GM19372 (cell line): ENCODE results near the gene ZNF140.

Source experiments
- ATAC-seq: cut with Tn5 transposase; IDR thresholded peaks from one replicate; pipeline ENCODE4 v1.9.1; 2021; ENCODE audit warnings: mild to moderate bottlenecking, low read depth, moderate library complexity; ENCODE audit not compliant: unreplicated experiment

The ZNF140 gene

DNA sequence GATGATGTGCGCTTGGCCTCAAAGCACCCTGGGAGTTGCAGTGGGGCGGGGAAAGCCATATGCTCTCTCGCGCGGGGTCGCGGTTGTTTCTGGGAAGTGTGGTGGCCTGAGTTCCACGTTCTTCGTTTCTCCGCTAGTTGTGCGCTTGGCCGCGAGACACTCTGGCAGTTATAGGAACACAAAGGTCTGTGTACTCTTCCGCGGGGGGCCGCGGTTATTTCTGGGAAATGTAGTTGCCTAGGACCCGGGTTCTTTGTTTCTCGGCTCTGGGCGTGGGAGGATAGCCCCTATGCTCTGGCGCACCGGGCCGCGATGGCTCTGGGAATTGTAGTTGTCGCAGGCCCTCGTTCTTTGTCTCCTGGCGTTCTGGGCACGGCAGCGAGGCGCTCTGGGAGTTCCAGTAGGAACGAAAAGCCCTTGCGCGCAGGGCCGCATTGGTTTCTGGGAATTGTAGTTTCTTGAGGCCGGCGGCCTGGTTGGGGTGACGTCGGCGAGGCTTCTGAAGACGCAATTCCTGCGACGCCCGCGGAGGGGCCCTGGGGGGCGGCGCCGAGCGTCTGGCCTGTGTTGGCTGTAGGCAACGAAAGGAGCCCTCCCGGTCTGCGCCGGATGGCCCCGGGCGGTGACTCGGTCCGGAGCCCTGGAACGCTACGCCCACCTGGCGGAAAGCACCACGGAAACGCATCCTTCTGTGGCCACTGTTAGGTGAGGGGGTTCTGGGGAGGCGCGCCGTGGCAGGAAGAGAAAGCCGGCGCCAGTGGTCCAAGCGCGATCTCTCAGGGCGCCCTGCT lies at the start of gene ZNF140:
ZNF140 (plus strand) TSS at position 556 of the 791 bp plus-strand sequence. CDS start 398 bp downstream, outside the sequence.
- peak; percentile 70 for ATAC-seq

DNA sequence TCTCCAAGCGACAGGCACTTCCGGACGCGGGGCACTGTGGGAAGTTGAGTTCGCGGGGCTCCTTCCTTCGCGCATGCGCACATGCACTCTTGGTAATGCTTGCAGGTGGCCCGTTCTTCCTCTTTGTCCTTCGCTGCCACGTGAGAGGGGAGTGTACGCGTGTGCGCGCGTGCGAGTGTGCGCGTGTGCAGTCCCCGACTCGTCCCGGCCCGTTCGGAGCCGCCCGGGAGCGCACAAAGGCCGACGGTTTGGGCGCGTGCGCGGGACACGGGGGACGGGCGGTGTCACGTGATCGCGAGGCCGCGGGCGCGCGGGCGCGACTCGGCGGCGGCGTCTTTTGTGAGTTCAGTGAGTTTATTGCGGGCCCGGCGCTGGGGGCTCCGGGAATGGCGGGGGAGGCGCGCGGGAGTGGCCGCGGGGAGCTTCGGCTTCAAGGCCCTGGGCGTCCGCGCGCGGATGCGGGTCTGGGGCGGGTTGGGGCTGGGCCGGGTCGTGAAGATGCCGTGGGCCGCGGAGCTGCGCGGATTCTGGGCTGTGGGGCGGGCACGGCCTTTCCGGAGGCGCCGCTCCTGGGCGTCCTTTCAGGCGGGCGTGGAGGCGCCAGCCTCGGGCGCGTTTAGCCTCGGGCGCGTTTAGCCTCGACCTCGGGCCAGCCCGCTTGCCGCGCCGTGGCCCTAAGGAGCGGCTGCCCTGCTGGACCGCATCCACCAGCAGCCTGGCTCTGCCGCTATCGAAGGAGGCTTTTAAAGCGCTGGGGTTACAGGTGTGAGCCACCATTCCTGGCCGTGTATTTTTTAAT lies 43.3 kb upstream of the ZNF140 start, which contains the start of gene ZNF84:
ZNF84 (plus strand) TSS at position 303 of the 799 bp plus-strand sequence. CDS start 3,959 bp downstream, outside the sequence.
- peak; percentile 97 for ATAC-seq

DNA sequence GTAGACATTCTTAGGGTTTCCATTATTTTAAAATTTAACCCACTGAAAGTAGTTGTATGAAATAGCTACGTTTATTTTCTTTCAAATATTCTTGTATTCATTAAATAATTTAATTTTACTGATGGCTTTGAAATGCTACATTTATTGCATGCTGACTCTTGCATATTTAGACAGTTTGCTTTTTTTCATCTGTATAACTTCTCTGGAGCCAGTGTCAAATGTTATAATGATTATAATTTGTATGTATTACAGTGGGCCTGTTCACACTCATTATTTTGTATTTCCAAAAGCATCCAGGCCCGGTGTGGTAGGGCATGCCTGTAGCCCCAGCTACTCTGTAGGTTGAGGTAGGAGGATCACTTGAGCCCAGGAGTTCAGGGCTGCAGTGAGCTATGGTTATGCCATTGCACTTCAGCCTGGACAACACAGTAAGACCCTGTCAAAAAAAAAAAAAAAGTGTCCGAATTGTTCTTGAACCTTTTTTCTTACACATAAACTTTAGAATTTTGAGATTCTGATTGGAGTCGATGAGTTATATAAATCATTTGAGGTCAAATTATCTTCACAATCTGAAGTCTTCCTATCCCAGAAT lies 42.5 kb upstream of the ZNF140 start:
- ATAC-seq = no peak

DNA sequence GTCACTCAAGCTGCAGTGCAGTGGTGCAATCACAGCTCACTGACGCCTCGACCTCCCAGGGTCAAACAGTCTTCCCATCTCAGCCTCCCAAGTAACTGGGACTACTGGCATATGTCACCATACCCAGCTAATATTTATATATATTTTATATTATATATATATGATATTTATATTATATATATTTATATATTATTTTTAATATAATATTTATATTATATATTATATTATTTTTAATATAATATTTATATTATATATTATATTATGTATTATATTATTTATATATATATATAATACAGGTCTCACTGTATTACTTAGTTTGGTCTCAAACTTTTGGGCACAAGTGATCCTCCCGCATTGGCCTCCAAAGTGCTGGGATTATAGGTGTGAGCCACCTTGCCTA lies 34.0 kb upstream of the ZNF140 start:
- ATAC-seq = no peak

DNA sequence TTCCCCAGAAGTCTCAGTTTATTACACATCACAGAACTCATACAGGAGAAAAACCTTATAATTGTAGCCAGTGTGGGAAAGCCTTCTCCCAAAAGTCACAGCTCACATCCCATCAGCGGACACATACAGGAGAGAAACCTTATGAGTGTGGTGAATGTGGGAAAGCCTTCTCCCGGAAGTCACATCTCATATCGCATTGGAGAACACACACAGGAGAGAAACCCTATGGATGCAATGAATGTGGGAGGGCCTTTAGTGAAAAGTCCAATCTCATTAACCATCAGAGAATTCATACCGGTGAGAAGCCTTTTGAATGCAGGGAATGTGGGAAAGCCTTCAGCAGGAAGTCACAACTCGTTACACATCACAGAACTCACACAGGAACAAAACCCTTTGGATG lies 23.3 kb upstream of the ZNF140 start:
- ATAC-seq = no peak

DNA sequence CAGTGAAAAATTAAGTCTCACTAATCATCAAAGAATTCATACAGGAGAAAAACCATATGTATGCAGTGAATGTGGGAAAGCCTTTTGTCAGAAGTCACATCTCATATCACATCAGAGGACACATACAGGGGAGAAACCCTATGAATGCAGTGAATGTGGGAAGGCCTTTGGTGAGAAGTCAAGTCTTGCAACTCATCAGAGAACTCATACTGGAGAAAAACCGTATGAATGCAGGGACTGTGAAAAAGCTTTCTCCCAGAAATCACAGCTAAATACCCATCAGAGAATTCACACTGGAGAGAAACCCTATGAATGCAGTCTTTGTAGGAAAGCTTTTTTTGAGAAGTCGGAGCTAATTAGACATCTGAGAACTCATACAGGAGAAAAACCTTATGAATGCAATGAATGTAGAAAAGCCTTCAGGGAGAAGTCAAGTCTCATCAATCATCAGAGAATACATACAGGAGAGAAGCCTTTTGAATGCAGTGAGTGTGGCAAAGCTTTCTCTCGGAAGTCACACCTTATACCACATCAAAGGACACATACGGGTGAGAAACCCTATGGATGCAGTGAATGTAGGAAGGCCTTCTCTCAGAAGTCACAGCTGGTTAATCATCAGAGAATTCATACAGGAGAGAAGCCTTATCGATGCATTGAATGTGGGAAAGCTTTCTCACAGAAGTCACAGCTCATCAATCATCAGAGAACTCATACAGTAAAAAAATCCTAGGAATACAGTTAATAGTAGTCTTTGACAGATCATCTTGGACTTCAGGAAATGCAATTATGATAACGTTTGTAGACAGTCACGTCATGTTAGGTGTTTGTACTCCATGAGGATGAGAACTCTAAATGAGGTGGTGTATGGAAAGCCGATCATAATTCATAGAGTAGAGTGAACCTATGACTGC lies 22.3 kb upstream of the ZNF140 start:
- ATAC-seq = no peak

DNA sequence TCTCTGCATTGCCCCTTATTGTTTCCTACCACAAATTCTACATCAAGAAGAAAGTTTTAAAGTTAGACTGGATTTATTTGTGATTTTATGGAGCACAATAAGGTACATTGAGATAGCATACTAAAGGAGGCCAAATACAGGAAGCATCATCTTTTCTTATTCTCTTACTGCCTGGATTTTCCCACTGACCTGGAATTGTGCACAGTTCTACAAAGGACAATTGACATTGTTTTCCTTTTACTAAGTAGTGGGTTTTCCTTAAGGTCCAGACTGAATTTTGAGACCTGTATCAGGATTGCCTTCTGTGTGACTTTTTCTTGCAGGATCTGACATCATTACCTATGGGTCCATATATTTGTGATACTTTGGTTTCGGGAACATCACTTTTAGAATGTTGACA lies 18.8 kb upstream of the ZNF140 start:
- no peak for ATAC-seq

DNA sequence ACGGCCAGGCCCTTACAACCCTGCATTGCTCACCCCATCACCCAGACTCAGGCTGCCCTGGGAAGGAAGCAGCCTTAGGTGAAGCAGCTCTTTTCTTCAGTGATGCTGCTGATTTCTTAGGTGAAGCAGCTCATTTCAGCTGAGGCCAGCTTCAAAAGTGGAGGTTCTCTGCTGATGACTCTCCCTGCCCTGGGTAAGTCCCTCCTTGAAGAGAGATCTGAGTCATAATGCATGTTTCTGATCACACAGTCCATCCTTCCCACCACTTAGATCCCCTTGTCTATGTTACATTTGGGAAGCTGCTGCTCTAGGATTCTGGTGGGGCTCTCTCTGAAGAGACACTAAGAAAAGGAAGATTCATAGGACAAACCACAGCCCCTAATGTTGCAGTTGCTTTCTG lies 17.2 kb upstream of the ZNF140 start:
- no peak for ATAC-seq

DNA sequence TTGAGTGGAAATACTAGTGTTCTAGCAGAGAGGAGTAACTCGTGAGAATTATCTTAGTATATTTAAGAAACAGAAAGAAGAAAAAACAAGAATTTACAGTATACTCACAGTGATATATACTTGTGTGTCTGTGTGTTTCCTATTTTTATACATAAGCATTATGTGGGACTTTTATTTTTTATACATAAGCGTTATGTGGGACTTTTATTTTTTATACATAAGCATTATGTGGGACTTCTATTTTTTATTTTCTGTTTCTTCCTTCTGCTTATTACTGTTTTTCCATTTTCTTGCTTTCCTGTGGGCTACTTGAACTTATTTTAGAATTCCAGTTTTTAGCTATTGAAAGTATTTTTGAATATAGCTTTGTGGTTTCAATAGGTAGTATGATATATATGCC lies 6.9 kb upstream of the ZNF140 start:
- no peak for ATAC-seq

DNA sequence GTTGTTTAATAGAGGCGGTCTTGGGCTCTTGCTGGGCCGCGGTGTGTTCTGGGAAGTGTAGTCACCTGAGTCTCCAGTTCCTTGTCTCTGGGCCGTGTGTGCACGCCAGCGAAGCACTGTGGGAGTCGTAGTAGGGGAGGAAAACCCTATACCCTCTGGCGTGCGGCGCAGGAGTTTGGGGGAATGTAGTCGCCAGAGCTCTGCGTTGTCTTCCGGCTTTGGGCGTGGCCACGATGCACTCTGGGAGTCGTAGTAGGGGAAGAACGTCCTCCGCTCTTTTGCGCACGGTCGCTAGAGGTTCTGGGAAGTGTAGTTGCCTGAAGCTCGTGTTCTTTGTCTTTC lies 726 bp upstream of the ZNF140 start:
- peak; percentile 58 for ATAC-seq

DNA sequence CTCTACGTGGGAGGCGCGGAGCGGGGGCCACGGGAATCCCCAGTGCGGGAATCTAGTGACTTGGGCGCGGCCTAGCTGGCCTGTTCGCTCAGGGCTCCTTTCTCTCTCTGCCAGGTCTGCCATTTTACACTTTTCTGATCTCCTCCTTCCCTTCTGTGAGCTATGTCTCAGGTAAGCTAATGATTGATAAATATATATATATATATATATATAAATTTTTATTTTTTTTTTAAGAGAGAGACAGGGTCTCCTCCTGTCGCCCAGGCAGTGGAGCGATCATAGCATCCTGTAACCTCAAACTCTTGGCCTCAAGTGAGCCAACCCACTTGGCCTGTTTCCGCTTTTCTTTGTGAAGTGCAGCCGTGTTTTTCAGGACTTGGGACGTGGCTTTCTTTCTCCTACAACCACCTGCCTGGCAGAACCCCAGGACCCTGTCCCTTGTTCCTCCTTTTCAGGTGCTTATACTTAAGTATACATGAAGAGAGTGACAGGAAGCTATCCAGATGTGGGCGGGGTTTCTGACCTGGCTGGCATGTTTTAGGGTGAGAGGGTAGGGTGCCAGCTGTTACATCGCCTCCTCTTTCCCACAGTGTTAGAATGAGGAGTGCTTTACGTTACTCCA lies 547 bp downstream of the ZNF140 start:
- ATAC-seq = no peak

DNA sequence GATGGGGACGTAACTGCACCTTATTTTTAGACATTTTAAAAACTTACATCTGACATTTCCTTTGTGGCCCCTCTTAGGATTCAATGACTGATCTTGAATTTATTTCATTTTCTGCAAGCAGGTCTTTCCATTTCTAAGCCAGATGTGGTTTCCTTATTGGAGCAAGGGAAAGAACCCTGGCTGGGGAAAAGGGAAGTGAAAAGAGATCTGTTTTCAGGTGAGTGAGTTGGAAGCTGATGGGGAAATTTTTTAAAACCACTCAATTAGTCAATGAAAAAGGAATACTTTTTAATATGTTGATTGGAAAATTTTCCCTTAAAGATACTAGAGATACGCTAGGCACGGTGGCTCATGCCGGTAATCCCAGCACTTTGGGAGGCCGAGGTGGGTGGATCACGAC lies 2.6 kb downstream of the ZNF140 start:
- no peak for ATAC-seq

DNA sequence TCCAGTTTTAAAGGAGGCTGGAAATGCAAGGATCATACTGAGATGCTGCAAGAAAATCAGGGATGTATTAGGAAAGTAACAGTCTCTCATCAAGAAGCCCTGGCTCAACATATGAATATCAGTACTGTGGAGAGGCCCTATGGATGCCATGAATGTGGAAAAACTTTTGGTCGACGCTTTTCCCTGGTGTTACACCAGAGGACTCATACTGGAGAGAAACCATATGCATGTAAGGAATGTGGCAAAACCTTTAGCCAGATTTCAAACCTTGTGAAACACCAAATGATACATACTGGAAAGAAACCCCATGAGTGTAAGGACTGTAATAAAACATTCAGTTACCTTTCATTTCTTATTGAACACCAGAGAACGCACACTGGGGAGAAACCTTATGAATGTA lies 24.9 kb downstream of the ZNF140 start:
- no peak for ATAC-seq

DNA sequence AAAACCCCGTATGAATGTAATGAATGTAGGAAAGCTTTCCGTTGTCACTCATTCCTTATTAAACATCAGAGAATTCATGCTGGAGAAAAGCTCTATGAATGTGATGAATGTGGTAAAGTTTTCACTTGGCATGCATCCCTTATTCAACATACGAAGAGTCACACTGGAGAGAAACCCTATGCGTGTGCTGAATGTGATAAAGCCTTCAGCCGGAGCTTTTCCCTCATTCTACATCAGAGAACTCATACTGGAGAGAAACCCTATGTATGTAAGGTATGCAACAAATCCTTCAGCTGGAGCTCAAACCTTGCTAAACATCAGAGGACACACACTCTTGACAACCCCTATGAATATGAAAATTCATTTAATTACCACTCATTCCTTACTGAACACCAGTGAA lies 25.5 kb downstream of the ZNF140 start:
- no peak for ATAC-seq

DNA sequence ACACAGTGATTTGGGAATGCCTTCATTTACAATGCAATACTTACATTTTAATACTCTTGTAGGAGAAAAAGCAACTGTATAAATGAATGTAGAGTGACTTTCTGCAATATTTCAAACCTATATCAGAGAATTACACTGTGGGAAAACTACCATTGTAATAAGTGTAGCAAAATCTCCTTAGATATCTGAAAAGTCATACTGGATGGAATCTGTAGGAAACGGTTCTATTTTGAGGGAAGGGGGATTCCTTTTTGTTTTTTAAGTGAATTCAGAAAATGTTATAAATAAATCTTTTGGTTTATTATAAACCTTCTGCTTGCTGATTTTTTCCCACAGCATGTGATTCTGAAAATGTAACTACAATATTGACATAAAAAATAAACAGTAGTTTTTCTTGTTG lies 26.4 kb downstream of the ZNF140 start:
- no peak for ATAC-seq

DNA sequence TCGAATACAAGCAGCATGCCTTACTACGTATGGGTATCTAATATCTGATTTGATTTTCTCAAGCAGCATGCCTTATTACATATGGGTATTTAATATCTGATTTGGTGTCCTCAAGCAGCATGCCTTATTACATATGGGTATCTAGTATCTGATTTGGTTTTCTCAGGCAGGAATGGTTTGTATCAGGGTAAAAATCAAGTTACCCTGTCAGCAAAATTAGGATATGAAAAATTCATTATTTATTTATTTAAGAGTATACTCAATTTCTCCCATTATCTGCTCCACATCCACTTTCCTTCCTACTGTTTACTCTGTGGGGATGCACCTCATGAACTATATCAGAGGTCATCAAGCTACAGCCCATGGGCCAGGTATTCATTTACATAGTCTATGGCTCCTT lies 27.4 kb downstream of the ZNF140 start:
- no peak for ATAC-seq

DNA sequence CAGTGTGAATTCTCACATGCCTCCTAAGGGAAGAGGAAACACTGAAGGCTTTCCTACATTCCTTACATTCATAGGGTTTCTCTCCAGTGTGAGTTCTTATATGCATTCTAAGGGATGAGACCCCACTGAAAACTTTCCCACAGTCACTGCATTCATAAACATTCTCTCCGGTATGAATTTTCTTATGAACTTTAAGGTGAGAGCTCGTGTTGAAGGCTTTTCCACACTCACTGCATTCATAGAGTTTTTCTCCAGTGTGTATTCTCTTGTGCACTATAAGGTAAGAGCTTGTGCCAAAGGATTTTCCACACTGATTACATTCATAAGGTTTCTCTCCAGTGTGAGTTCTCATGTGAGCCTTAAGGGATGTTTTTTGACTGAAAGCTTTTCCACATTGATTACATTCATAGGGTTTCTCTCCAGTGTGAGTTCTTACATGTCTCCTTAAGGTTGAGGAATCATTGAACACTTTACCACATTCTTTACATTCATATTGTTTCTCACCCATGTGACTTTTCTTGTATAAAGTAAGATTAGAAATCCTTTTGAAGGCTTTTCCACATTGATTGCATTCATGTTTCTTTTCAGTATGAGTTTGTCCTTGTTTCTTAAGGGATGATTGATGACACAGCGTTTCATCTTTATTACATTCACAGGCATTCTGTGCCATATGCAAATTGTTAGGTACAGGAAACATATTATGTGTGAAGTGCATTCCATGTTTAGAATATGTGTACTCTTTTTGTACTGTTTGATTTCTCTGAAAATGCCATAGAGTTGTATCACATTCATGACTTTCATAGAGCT lies 39.9 kb downstream of the ZNF140 start:
- ATAC-seq = no peak

DNA sequence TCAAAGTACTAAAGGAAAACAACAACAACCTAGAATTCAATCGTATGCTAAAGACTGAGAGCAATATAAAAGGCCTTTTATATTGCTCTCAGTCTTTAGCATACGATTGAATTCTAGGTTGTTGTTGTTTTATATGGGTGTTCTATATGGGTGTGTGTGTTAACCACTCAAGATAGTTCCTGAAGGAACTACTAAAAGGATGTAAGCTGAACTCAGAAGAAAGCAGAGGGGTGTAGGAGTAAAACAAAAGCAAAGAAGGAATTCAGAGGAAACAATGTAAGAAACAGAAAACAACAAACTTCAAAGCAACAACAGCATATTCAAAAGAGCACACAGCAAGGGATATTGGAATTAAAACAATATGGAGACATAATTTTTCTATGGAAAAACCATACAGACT lies 44.0 kb downstream of the ZNF140 start:
- ATAC-seq = no peak

DNA sequence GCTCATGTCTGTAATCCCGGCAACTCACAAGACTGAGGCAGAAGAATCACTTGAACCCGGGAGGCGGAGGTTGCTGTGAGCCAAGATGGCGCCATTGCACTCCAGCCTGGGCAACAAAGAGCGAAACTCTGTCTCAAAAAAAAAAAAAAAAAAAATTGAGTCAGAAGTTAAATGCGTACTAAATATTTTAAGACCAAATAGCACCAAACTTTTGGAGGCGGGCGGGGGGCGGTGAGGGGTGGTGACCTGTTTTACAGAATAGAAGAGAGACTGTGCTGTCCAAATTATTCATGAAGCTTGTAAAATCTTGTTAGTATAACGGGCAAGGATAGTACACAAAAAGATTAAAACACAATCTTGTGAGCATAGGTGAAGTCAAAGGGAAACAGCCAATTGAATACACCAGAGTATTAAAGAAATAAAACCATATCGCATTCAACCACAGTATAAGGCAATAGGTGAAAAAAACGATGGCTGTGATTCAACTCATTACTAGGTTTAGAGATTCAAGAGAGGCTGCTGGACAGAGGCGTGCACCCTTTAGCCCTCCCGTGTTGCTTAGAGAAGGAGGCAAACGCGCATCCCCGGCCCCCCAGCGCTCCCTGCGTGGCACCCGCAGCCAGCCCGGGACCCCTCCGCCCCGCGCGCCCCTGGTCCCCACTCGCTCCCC lies 48.8 kb downstream of the ZNF140 start:
- no peak for ATAC-seq
